ENCODE results near the gene AGO4. TPM values are rescaled to one million over a fixed set of nuclear protein-coding genes. Genes with fewer than 3 reads are reported as not detected.

AGO4 gene
- total RNA-seq, 2 donors from 2014 or later = 17.6 to 20.5 TPM

DNA sequence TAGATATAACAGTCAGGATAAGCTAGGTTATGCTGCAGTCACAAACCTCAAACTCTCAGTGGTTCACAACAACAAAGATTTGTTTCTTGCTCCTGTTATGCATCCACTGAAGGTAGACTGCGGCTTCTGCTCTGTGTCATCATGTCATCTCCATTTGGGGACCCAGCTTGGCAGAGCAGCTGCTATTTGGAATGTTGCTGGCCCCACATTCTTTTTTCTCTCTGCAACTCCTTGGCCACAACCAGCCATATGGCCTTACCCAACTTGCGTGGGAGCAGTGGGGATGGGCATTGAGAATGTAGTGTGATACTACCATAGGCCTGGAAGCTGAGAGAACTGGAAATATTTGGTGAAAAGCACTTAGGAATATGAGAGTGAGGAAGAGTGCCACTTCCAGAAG is 26.4 kb downstream of the AGO4 start:
- Histone ChIP-seq H3K4me1 (ENCODE audit: control insufficient read depth, insufficient read depth, low read length) (no peaks in the 10 kb centered on the region), H3K27me3 (ENCODE audit: control insufficient read depth, insufficient read depth, low read length, poor library complexity, severe bottlenecking) (no peaks in the 10 kb centered on the region), H3K9me3 (ENCODE audit: control insufficient read depth, low read length) (peaks cover 16% of the 10 kb centered on the region), H3K27ac (ENCODE audit: low read depth, low read length) (no peak overlapping the region), H3K36me3 (ENCODE audit: control insufficient read depth, insufficient read depth, low read length) (peaks cover 78% of the 10 kb centered on the region), H3K9ac (ENCODE audit: extremely low read depth, low read length, poor library complexity, severe bottlenecking) (no peak overlapping the region), H3K4me3 (ENCODE audit: low read length) (no peak overlapping the region)
- 86 to 90% methylated on average over 1 to 2 of the region's 2 CpGs for WGBS, 2 experiments (ENCODE audit: insufficient coverage in 1 of 2, insufficient read length in 1 of 2)
- DNase-seq = no peak
- Mint-ChIP-seq H3K4me3 (no peak overlapping the region), H3K9me3 (peaks cover 16% of the 10 kb centered on the region), H3K27ac (no peak overlapping the region), H3K36me3 (ENCODE audit: low read depth) (peaks cover 69% of the 10 kb centered on the region), H3K27me3 (ENCODE audit: insufficient read depth) (no peaks in the 10 kb centered on the region), H3K4me1 (no peaks in the 10 kb centered on the region)
- no peak for TF ChIP-seq CTCF (conservative IDR thresholded peaks at IDR 0.05)

GRCh38 chr1:35835398-35835797 is 27.6 kb downstream of the AGO4 start:
- Mint-ChIP-seq H3K9me3 (peaks cover 16% of the 10 kb centered on the region), H3K27ac (no peak overlapping the region), H3K27me3 (ENCODE audit: insufficient read depth) (no peaks in the 10 kb centered on the region), H3K4me1 (no peaks in the 10 kb centered on the region), H3K4me3 (no peak overlapping the region), H3K36me3 (ENCODE audit: low read depth) (peaks cover 70% of the 10 kb centered on the region)
- WGBS, 2 experiments (ENCODE audit: insufficient coverage in 1 of 2, insufficient read length in 1 of 2) = 63 to 75% methylated on average over 1 to 2 of the region's 2 CpGs
- H3K36me3 ChIP-seq (ENCODE audit: control insufficient read depth, insufficient read depth, low read length) = peaks cover 75% of the 10 kb centered on the region
- no peak for TF ChIP-seq CTCF (conservative IDR thresholded peaks at IDR 0.05)
- no peak overlapping the region for H3K9ac ChIP-seq (ENCODE audit: extremely low read depth, low read length, poor library complexity, severe bottlenecking)
- H3K27me3 ChIP-seq (ENCODE audit: control insufficient read depth, insufficient read depth, low read length, poor library complexity, severe bottlenecking) = no peaks in the 10 kb centered on the region
- H3K9me3 ChIP-seq (ENCODE audit: control insufficient read depth, low read length) = peaks cover 16% of the 10 kb centered on the region
- H3K27ac ChIP-seq (ENCODE audit: low read depth, low read length) = no peak overlapping the region
- H3K4me3 ChIP-seq (ENCODE audit: low read length) = no peak overlapping the region
- H3K4me1 ChIP-seq (ENCODE audit: control insufficient read depth, insufficient read depth, low read length) = no peaks in the 10 kb centered on the region
- no peak for DNase-seq

GRCh38 chr1:35836734-35837133 is 28.9 kb downstream of the AGO4 start:
- peaks cover 16% of the 10 kb centered on the region for H3K9me3 ChIP-seq (ENCODE audit: control insufficient read depth, low read length)
- TF ChIP-seq CTCF (conservative IDR thresholded peaks at IDR 0.05) = no peak
- no peak overlapping the region for H3K9ac ChIP-seq (ENCODE audit: extremely low read depth, low read length, poor library complexity, severe bottlenecking)
- H3K36me3 ChIP-seq (ENCODE audit: control insufficient read depth, insufficient read depth, low read length) = peaks cover 72% of the 10 kb centered on the region
- Mint-ChIP-seq H3K4me1 (no peaks in the 10 kb centered on the region), H3K27ac (no peak overlapping the region), H3K4me3 (no peak overlapping the region), H3K27me3 (ENCODE audit: insufficient read depth) (no peaks in the 10 kb centered on the region), H3K36me3 (ENCODE audit: low read depth) (peaks cover 72% of the 10 kb centered on the region), H3K9me3 (peaks cover 16% of the 10 kb centered on the region)
- DNase-seq = no peak
- no peaks in the 10 kb centered on the region for H3K27me3 ChIP-seq (ENCODE audit: control insufficient read depth, insufficient read depth, low read length, poor library complexity, severe bottlenecking)
- H3K4me1 ChIP-seq (ENCODE audit: control insufficient read depth, insufficient read depth, low read length) = no peaks in the 10 kb centered on the region
- no peak overlapping the region for H3K4me3 ChIP-seq (ENCODE audit: low read length)
- no peak overlapping the region for H3K27ac ChIP-seq (ENCODE audit: low read depth, low read length)
- WGBS, 2 experiments (ENCODE audit: insufficient coverage in 1 of 2, insufficient read length in 1 of 2) = no CpG with 5 or more reads among the region's 1 CpG
